B cell (primary cell): Measurements from ENCODE around the gene WDFY4. TPM values are rescaled to one million over a fixed set of nuclear protein-coding genes. Genes with fewer than 3 reads are reported as not detected.

Experiments
- ATAC-seq: fragments of 200-7000 bp; cut with Tn5 transposase; one replicate; pipeline ENCODE4 v1.10.0; 2021; ENCODE audit warnings: low read depth, mild to moderate bottlenecking, moderate number of reproducible peaks, moderate library complexity
- CTCF ChIA-PET: fragments of 350-600 bp; sonication (Branson Sonifier 250); formaldehyde crosslinking; loops from one replicate; lab custom pipeline; 2021; ENCODE audit warnings: antibody characterized with exemption, inconsistent platforms; lab: Charles Lee
- POLR2A ChIA-PET: fragments of 350-600 bp; sonication (Branson Sonifier 250); formaldehyde crosslinking; loops from one replicate; lab custom pipeline; 2021; ENCODE audit warnings: antibody characterized with exemption; lab: Charles Lee
- DNase-seq: peaks from one replicate; pipeline ENCODE4 v3.0.0; 2013
- H2AFZ ChIP-seq: 2 replicates; pipeline ENCODE4 v1.6.1; 2012; ENCODE audit warnings: mild to moderate bottlenecking, low read depth, low read length; ENCODE audit not compliant: insufficient read depth, poor library complexity, severe bottlenecking
- H3K27ac ChIP-seq, 2 donors: 1 replicate in 1 of 2; 2 replicates in 1 of 2; pipeline ENCODE4 v1.5.1; 2012 to 2013; ENCODE audit warnings: low read length in 2 of 2, mild to moderate bottlenecking in 2 of 2, moderate library complexity in 1 of 2
- H3K27me3 ChIP-seq, 4 experiments: fragments of 200-600 bp in 1 of 4; sonication (generic) in 1 of 4; replicated peaks in 1 of 4; 1 replicate in 2 of 4; 2 replicates in 2 of 4; pipeline versions ENCODE4 v1.6.1 to v1.7.0; 2013 to 2016; ENCODE audit warnings: low read length in 3 of 4, mild to moderate bottlenecking in 2 of 4, mixed read lengths in 1 of 4, moderate library complexity in 1 of 4; ENCODE audit not compliant: insufficient read depth in 4 of 4, control insufficient read depth in 3 of 4; ENCODE audit errors: control extremely low read depth in 1 of 4
- H3K36me3 ChIP-seq, 2 experiments: replicated peaks in 1 of 2; 1 replicate in 1 of 2; 2 replicates in 1 of 2; pipeline versions ENCODE4 v1.6.1 to v1.7.1; 2013; ENCODE audit warnings: low read length in 1 of 2; ENCODE audit not compliant: insufficient read depth in 2 of 2, control insufficient read depth in 1 of 2; ENCODE audit errors: control extremely low read depth in 1 of 2, extremely low read depth in 1 of 2
- H3K4me1 ChIP-seq, 2 donors: fragments of 200-600 bp in 1 of 2; sonication (generic) in 1 of 2; 1 replicate in 1 of 2; 2 replicates in 1 of 2; pipeline versions ENCODE4 v1.5.1 to v1.6.1; 2013 to 2017; ENCODE audit warnings: low read length in 2 of 2; ENCODE audit not compliant: control insufficient read depth in 2 of 2, insufficient read depth in 2 of 2
- H3K4me2 ChIP-seq: replicated peaks from 2 replicates; pipeline ENCODE3; 2012; ENCODE audit warnings: mild to moderate bottlenecking, low read depth, low read length; ENCODE audit not compliant: poor library complexity, severe bottlenecking
- H3K4me3 ChIP-seq, 5 experiments: fragments of 200-600 bp in 1 of 5; sonication (generic) in 1 of 5; 1 replicate in 3 of 5; 2 replicates in 2 of 5; pipeline versions ENCODE4 v1.5.1 to v1.7.0; 2011 to 2016; ENCODE audit warnings: low read length in 4 of 5, mild to moderate bottlenecking in 4 of 5, low read depth in 2 of 5, control low read depth in 1 of 5, moderate library complexity in 1 of 5; ENCODE audit not compliant: insufficient read depth in 1 of 5; ENCODE audit errors: control extremely low read depth in 1 of 5, extremely low read depth in 1 of 5
- H3K79me2 ChIP-seq: fragments of 200-600 bp; sonication (generic); one replicate; pipeline ENCODE4 v1.6.0; 2016; ENCODE audit warnings: low read length; ENCODE audit not compliant: control insufficient read depth, insufficient read depth
- H3K9ac ChIP-seq: fragments of 200-600 bp; sonication (generic); 2 replicates; pipeline ENCODE4 v1.6.1; 2017; ENCODE audit warnings: mild to moderate bottlenecking, low read length, moderate library complexity
- H3K9me3 ChIP-seq, 3 donors: one replicate each; pipeline versions ENCODE4 v1.6.1 to v1.7.1; 2013; ENCODE audit warnings: low read length in 2 of 3; ENCODE audit not compliant: control insufficient read depth in 2 of 3, insufficient read depth in 1 of 3; ENCODE audit errors: control extremely low read depth in 1 of 3
- H4K20me1 ChIP-seq: 2 replicates; pipeline ENCODE4 v1.6.0; 2012; ENCODE audit warnings: mild to moderate bottlenecking, low read length; ENCODE audit not compliant: insufficient read depth, control insufficient read depth, poor library complexity, severe bottlenecking
- H3K27ac Mint-ChIP-seq: one replicate; pipeline ENCODE4 v1.8.0; 2021; ENCODE audit warnings: mixed read lengths
- H3K27me3 Mint-ChIP-seq: one replicate; pipeline ENCODE4 v1.8.0; 2021; ENCODE audit warnings: mixed read lengths
- H3K4me1 Mint-ChIP-seq: one replicate; pipeline ENCODE4 v1.8.0; 2021; ENCODE audit warnings: mixed read lengths
- H3K4me3 Mint-ChIP-seq: one replicate; pipeline ENCODE4 v1.8.0; 2021; ENCODE audit warnings: mixed read lengths
- H3K9me3 Mint-ChIP-seq: one replicate; pipeline ENCODE4 v1.8.0; 2022; ENCODE audit warnings: mixed read lengths; ENCODE audit not compliant: insufficient read depth
- EZH2 ChIP-seq: IDR thresholded peaks from 2 replicates; pipeline ENCODE4 v1.6.1; 2012; ENCODE audit warnings: borderline replicate concordance, low read depth, mild to moderate bottlenecking, moderate library complexity, low read length; ENCODE audit not compliant: insufficient read depth, poor library complexity, severe bottlenecking
- WGBS: methylation state at CpG from one replicate; pipeline ENCODE4 v1.1.5; 2013; ENCODE audit warnings: missing lambda C conversion rate; ENCODE audit not compliant: insufficient coverage; 5-methylcytosine and 5-hydroxymethylcytosine counted together
- intact Hi-C: fragments of 100-400 bp; cut with micrococcal nuclease; formaldehyde crosslinking; loops from one replicate; pipeline ENCODE4 v1.10.0; 2022
- polyA plus RNA-seq: library from polyadenylated mRNA; depleted of rRNA; stranded (reverse); fragments of >200 nt; gene quantifications from 2 replicates; pipeline ENCODE4 v1.2.3, GENCODE V29; 2012
- total RNA-seq, 2 donors: library from RNA; stranded (reverse); fragments of 120-200 nt in 1 of 2; gene quantifications; 1 replicate in 1 of 2; 2 replicates in 1 of 2; pipeline versions ENCODE4 v1.2.3 to v1.2.4, GENCODE V29; 2013 to 2022
- TF ChIP-seq, protein P1 (sequence below): fragments of 200-600 bp; IDR thresholded peaks from one replicate; pipeline ENCODE4 v1.8.0; 2022; ENCODE audit warnings: antibody characterized with exemption, mild to moderate bottlenecking

The WDFY4 gene
- total and polyA plus RNA-seq, 2 donors (not counting 1 experiment from before 2014, with no cell fraction given), result 262 to 560 TPM

- Mint-ChIP-seq H3K4me1 (peaks cover 67% of the 10 kb centered on the region), H3K9me3 (no peaks in the 10 kb centered on the region), H3K4me3 (peak overlapping the region; percentile 63), H3K27ac (peak overlapping the region; percentile 78), H3K27me3 (no peaks in the 10 kb centered on the region)
- Histone ChIP-seq H4K20me1 (peaks cover 95% of the 10 kb centered on the region), H3K36me3 (peaks cover 10 to 83% of the 10 kb centered on the region in 2 experiments), H3K79me2 (peaks cover 100% of the 10 kb centered on the region), H2AFZ (no peak overlapping the region), H3K9me3 (peaks cover 0 to 7% (median 0%) of the 10 kb centered on the region in 3 donors), H3K9ac (no peak overlapping the region), H3K4me1 (peaks cover 15% of the 10 kb centered on the region in 2 donors), H3K27ac (peak overlapping the region in 1 of 2 donors; percentile 69), H3K27me3 (no peaks in the 10 kb centered on the region), H3K4me2 (peak overlapping the region; percentile 7), H3K4me3 (no peak overlapping the region)
- ChIA-PET CTCF (interaction anchor here (1.0 kb wide), 1 partner anchor 86 kb away, joined by 3 read pairs; no protein-coding TSS in a partner anchor), POLR2A (no interaction called here)
- 33% methylated on average over 2 of the region's 4 CpGs for WGBS
- no peak for TF ChIP-seq EZH2
- TF ChIP-seq, protein P1, sequence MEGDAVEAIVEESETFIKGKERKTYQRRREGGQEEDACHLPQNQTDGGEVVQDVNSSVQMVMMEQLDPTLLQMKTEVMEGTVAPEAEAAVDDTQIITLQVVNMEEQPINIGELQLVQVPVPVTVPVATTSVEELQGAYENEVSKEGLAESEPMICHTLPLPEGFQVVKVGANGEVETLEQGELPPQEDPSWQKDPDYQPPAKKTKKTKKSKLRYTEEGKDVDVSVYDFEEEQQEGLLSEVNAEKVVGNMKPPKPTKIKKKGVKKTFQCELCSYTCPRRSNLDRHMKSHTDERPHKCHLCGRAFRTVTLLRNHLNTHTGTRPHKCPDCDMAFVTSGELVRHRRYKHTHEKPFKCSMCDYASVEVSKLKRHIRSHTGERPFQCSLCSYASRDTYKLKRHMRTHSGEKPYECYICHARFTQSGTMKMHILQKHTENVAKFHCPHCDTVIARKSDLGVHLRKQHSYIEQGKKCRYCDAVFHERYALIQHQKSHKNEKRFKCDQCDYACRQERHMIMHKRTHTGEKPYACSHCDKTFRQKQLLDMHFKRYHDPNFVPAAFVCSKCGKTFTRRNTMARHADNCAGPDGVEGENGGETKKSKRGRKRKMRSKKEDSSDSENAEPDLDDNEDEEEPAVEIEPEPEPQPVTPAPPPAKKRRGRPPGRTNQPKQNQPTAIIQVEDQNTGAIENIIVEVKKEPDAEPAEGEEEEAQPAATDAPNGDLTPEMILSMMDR, result no peak
- DNase-seq (peak; percentile 47), ATAC-seq (peak; percentile 82)
- intact Hi-C loops, result loop anchor here (5.0 kb wide), 1 partner anchor 91 kb away; no protein-coding TSS in a partner anchor
These were observed 63.9 kb downstream of the WDFY4 start for GRCh38 chr10:48748573-48748972.

DNA sequence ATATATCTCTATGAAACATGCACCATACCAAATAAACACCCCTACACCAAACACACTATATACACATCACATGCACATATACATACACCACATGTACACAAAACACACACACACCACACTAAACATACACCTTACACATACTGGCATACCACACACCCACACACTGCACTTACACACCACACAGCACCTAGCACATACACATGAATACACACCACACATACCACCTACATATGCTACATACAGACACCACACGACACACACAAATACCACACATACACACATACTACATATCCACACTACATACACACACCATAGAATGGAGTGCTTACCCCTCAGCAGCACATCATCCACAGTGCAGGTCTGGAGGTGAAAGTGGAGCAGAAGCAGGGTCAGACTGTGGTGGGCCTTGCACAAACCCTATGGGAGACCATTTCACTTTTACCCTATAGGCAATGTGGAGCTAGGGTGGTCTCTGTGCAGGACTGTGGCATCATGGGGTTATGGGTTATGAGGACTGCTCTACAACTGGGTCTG is 64.6 kb downstream of the WDFY4 start:
- no peak overlapping the region for H3K27ac ChIP-seq
- H3K4me2 ChIP-seq, result no peak overlapping the region
- peaks cover 9 to 81% of the 10 kb centered on the region in 2 experiments for H3K36me3 ChIP-seq
- H3K27me3 Mint-ChIP-seq, result no peaks in the 10 kb centered on the region
- H2AFZ ChIP-seq, result no peak overlapping the region
- TF ChIP-seq, protein P1, result no peak
- TF ChIP-seq EZH2, result no peak
- peaks cover 0 to 7% (median 0%) of the 10 kb centered on the region in 3 donors for H3K9me3 ChIP-seq
- no peak for DNase-seq
- peak overlapping the region; percentile 16 for H3K27ac Mint-ChIP-seq
- WGBS, result 100% methylated on average over 1 of the region's 1 CpG
- no peak overlapping the region for H3K4me3 Mint-ChIP-seq
- intact Hi-C loops, result loop anchor here (5.0 kb wide), 1 partner anchor 92 kb away; no protein-coding TSS in a partner anchor
- CTCF ChIA-PET, result interaction anchor here (1.0 to 1.1 kb wide), 2 partner anchors 87 to 93 kb away, joined by 3 to 7 read pairs; no protein-coding TSS in a partner anchor
- POLR2A ChIA-PET, result no interaction called here
- H3K79me2 ChIP-seq, result peaks cover 100% of the 10 kb centered on the region
- no peak for ATAC-seq
- H3K4me1 Mint-ChIP-seq, result peaks cover 65% of the 10 kb centered on the region
- no peaks in the 10 kb centered on the region for H3K9me3 Mint-ChIP-seq
- H3K9ac ChIP-seq, result no peak overlapping the region
- H3K27me3 ChIP-seq, result no peaks in the 10 kb centered on the region
- peaks cover 87% of the 10 kb centered on the region for H4K20me1 ChIP-seq
- no peak overlapping the region for H3K4me3 ChIP-seq
- H3K4me1 ChIP-seq, result peaks cover 14 to 15% of the 10 kb centered on the region in 2 donors
